ENCODE results near the gene EIF2A.

GRCh38 chr3:150544726-150545125 is 1.9 kb upstream of the EIF2A start:
- TF ChIP-seq CTCF (IDR thresholded peaks at IDR 0.05; ENCODE audit: poor library complexity) (no peak), EZH2phosphoT487 (IDR thresholded peaks at IDR 0.05; ENCODE audit: low read depth, severe bottlenecking, unreplicated experiment) (no peak)

All from hepatocyte (in vitro differentiated cells).